HepG2 (cell line): Measurements from ENCODE around the gene CENPB. TPM values are rescaled to one million over a fixed set of nuclear protein-coding genes. Genes with fewer than 3 reads are reported as not detected.

Source experiments
- ATAC-seq: fragments of 200-7000 bp; cut with Tn5 transposase; 3 replicates; pipeline ENCODE4 v1.9.1; 2020; ENCODE audit warnings: mild to moderate bottlenecking, moderate library complexity
- BruUV-seq: library from RNA; stranded (reverse); fragments of 400-500 nt; replicated peaks from 2 replicates; lab custom pipeline; 2021; lab: Mats Ljungman, UMichigan
- CTCF ChIA-PET: fragments of 300-600 bp; formaldehyde crosslinking; extraction: SDS; loops from one replicate; lab custom pipeline; 2021; ENCODE audit warnings: low total read pairs, inconsistent platforms, low intra/inter-chr PET ratio; lab: Yijun Ruan, JAX
- POLR2A ChIA-PET: fragments of 350-600 bp; sonication (Branson Sonifier 250); formaldehyde crosslinking; loops from one replicate; lab custom pipeline; 2020; ENCODE audit warnings: antibody characterized with exemption, inconsistent platforms; lab: Yijun Ruan, JAX
- DNase-seq: peaks from one replicate; pipeline ENCODE4 v3.0.0-alpha.2; 2015; ENCODE audit warnings: low spot score
- FAIRE-seq: peaks from 3 replicates; lab custom pipeline; 2011; peaks lifted over from hg19 to GRCh38; lab: Jason Lieb, UNC
- H2AFZ ChIP-seq: one replicate; pipeline ENCODE4 v1.6.1; 2011; ENCODE audit warnings: low read length, inconsistent platforms
- H3K27ac ChIP-seq: fragments of 300-600 bp; 3 replicates; pipeline ENCODE4 v1.8.0; 2011; ENCODE audit warnings: mixed run types, mild to moderate bottlenecking, mixed read lengths, low read length, inconsistent platforms; ENCODE audit not compliant: insufficient read depth; ENCODE audit errors: extremely low read length
- H3K27me3 ChIP-seq, 2 experiments: fragments of 200-600 bp in 1 of 2; 2 replicates in 1 of 2; 3 replicates in 1 of 2; pipeline versions ENCODE4 v1.6.0 to v1.8.0; 2011; ENCODE audit warnings: low read length in 2 of 2, mild to moderate bottlenecking in 2 of 2, moderate library complexity in 2 of 2, inconsistent platforms in 1 of 2; ENCODE audit not compliant: insufficient read depth in 2 of 2, control insufficient read depth in 1 of 2
- H3K36me3 ChIP-seq, 2 experiments: fragments of 200-600 bp in 1 of 2; replicated peaks in 1 of 2; 2 replicates in 1 of 2; 3 replicates in 1 of 2; pipeline versions ENCODE4 v1.5.1 to v1.8.0; 2011; ENCODE audit warnings: low read length in 2 of 2, inconsistent platforms in 1 of 2; ENCODE audit not compliant: insufficient read depth in 2 of 2, control insufficient read depth in 1 of 2
- H3K4me1 ChIP-seq: 2 replicates; pipeline ENCODE4 v1.5.1; 2012; ENCODE audit warnings: low read length, inconsistent platforms; ENCODE audit not compliant: insufficient read depth
- H3K4me2 ChIP-seq: 2 replicates; pipeline ENCODE4 v1.6.0; 2011; ENCODE audit warnings: low read depth, low read length, inconsistent platforms
- H3K4me3 ChIP-seq, 3 experiments: fragments of 200-600 bp in 1 of 3; sonication (generic), shearing (Covaris generic) in 1 of 3; replicated peaks in 1 of 3; 2 replicates each; pipeline ENCODE4 v1.5.1; 2011 to 2016; ENCODE audit warnings: low read length in 3 of 3, inconsistent platforms in 2 of 3, low read depth in 2 of 3, mild to moderate bottlenecking in 2 of 3, control low read depth in 1 of 3, mixed read lengths in 1 of 3; ENCODE audit not compliant: insufficient read depth in 1 of 3
- H3K79me2 ChIP-seq: one replicate; pipeline ENCODE4 v1.6.1; 2011; ENCODE audit warnings: low read length, inconsistent platforms; ENCODE audit not compliant: insufficient read depth
- H3K9ac ChIP-seq: 2 replicates; pipeline ENCODE4 v1.6.0; 2011; ENCODE audit warnings: mild to moderate bottlenecking, low read depth, low read length, inconsistent platforms; ENCODE audit not compliant: insufficient read depth
- H3K9me3 ChIP-seq: 2 replicates; pipeline ENCODE4 v1.5.1; 2012; ENCODE audit warnings: mild to moderate bottlenecking, low read length
- H4K20me1 ChIP-seq: 2 replicates; pipeline ENCODE4 v1.6.0; 2011; ENCODE audit warnings: inconsistent platforms, mild to moderate bottlenecking, low read length, moderate library complexity; ENCODE audit not compliant: insufficient read depth
- AGO2 ChIP-seq: fragments of 200-400 bp; formaldehyde crosslinking; optimal IDR thresholded peaks from 2 replicates; pipeline ENCODE3; 2017; ENCODE audit warnings: mild to moderate bottlenecking, low read depth, low read length, moderate library complexity
- DNMT1 ChIP-seq: sonication (generic); formaldehyde crosslinking; IDR thresholded peaks from 2 replicates; pipeline ENCODE4 v1.5.1; 2020; ENCODE audit warnings: mild to moderate bottlenecking, missing genetic modification reagents
- HOXA3 ChIP-seq: sonication (generic); formaldehyde crosslinking; IDR thresholded peaks from 2 replicates; pipeline ENCODE4 v1.5.0; 2020; ENCODE audit warnings: missing genetic modification reagents
- KMT2A ChIP-seq: sonication (generic); formaldehyde crosslinking; IDR thresholded peaks from 2 replicates; pipeline ENCODE4 v1.4.0; 2020; ENCODE audit warnings: missing genetic modification reagents
- MBNL3 ChIP-seq: fragments of 250-450 bp; sonication (Bioruptor Pico); conservative IDR thresholded peaks from 2 replicates; pipeline ENCODE4 v1.8.0; 2022; ENCODE audit warnings: mild to moderate bottlenecking, inconsistent platforms
- POLR2G ChIP-seq: fragments of 200-400 bp; formaldehyde crosslinking; IDR thresholded peaks from 2 replicates; pipeline ENCODE4 v1.6.1; 2018; ENCODE audit warnings: mild to moderate bottlenecking, low read depth, low read length, moderate library complexity
- RBFOX2 ChIP-seq: fragments of 200-400 bp; formaldehyde crosslinking; IDR thresholded peaks from 2 replicates; pipeline ENCODE4 v1.6.1; 2017; ENCODE audit warnings: low read depth, mild to moderate bottlenecking, low read length
- SCMH1 ChIP-seq: sonication (generic); formaldehyde crosslinking; IDR thresholded peaks from 2 replicates; pipeline ENCODE4 v1.9.0; 2021; ENCODE audit warnings: missing genetic modification reagents, mild to moderate bottlenecking, borderline replicate concordance
- WIZ ChIP-seq: sonication (generic); formaldehyde crosslinking; IDR thresholded peaks from 2 replicates; pipeline ENCODE4 v1.5.1; 2020; ENCODE audit warnings: mild to moderate bottlenecking, missing genetic modification reagents
- ZMAT3 ChIP-seq: sonication (generic); formaldehyde crosslinking; conservative IDR thresholded peaks from 2 replicates; pipeline ENCODE4 v1.7.0; 2021; ENCODE audit warnings: missing genetic modification reagents
- ZNF768 ChIP-seq: sonication (generic); formaldehyde crosslinking; IDR thresholded peaks from 2 replicates; pipeline ENCODE4 v1.4.0; 2020; ENCODE audit warnings: missing genetic modification reagents
- ZNF773 ChIP-seq: sonication (generic); formaldehyde crosslinking; IDR thresholded peaks from 2 replicates; pipeline ENCODE4 v1.4.0; 2020; ENCODE audit warnings: missing genetic modification reagents, borderline replicate concordance
- WGBS: methylation state at CpG from one replicate; pipeline ENCODE4 v1.1.6; 2017; ENCODE audit warnings: low lambda C conversion rate; 5-methylcytosine and 5-hydroxymethylcytosine counted together
- in situ Hi-C: cut with HindIII; loops from 2 replicates; pipeline ENCODE4 v1.10.0; 2017; ENCODE audit warnings: low pct_unique_long_range_greater_than_20kb; ENCODE audit not compliant: extremely low pct_ligation_motif_present
- intact Hi-C: fragments of 100-400 bp; cut with micrococcal nuclease; formaldehyde crosslinking; loops from one replicate; pipeline ENCODE4 v1.10.0; 2022; ENCODE audit not compliant: unreplicated experiment
- polyA plus RNA-seq, 8 experiments: library from polyadenylated mRNA; depleted of rRNA in 3 of 8; stranded (reverse) in 7 of 8; unstranded in 1 of 8; fragments of >200 nt; fragmentation: Illumina TruSeq in 4 of 8; extraction: Trizol in 4 of 8; gene quantifications; 2 replicates each; pipeline versions ENCODE4 v1.2.1 to v1.2.3, GENCODE V29; 2011 to 2016; ENCODE audit warnings: low read depth in 4 of 8, missing spikeins in 1 of 8, mixed read lengths in 1 of 8; ENCODE audit not compliant: insufficient read depth in 1 of 8
- total RNA-seq, 5 experiments: library from RNA; depleted of rRNA; stranded (reverse); fragments of >200 nt; fragmentation: Illumina TruSeq; extraction: Trizol; gene quantifications; 2 replicates each; pipeline ENCODE4 v1.2.3, GENCODE V29; 2016; ENCODE audit warnings: low read depth in 1 of 5
- TF ChIP-seq, protein P1 (sequence below): sonication (generic); formaldehyde crosslinking; IDR thresholded peaks from 2 replicates; pipeline ENCODE4 v1.8.1; 2022; ENCODE audit warnings: low read depth, mild to moderate bottlenecking, missing genetic modification reagents
- TF ChIP-seq, protein P2 (sequence below): sonication (generic); formaldehyde crosslinking; IDR thresholded peaks from 2 replicates; pipeline ENCODE4 v1.4.0; 2020; ENCODE audit warnings: mild to moderate bottlenecking, missing genetic modification reagents

The CENPB gene
- total and polyA plus RNA-seq, 2 of the 13 experiments (the other 11 are each of a cell fraction or from before 2014, with no cell fraction given) = 10.4 to 54.5 TPM

DNA sequence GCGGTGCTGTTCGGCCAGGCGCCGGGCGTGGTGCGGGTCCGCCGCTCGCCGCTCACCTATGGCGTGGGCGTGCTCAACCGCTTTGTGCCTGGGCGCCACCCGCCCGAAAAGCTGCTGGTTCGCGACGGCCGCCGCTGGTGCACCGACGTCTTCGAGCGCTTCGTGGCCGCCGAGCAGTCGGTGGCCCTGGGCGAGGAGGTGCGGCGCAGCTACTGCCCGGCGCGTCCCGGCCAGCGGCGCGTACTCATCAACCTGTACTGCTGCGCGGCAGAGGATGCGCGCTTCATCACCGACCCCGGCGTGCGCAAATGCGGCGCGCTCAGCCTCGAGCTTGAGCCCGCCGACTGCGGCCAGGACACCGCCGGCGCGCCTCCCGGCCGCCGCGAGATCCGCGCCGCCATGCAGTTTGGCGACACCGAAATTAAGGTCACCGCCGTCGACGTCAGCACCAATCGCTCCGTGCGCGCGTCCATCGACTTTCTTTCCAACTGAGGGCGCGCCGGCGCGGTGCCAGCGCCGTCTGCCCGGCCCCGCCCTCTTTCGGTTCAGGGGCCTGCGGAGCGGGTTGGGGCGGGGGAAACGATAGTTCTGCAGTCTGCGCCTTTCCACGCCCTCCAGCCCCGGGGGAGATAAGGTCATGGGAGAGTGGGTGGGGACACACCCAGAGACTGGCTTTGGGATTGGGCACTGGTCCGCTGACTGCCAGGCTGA, 34.7 kb downstream of the CENPB start:
- H3K27me3 ChIP-seq = peaks cover 2 to 24% of the 10 kb centered on the region in 2 experiments; a peak in 4 of 5 replicates
- WGBS = 96% methylated on average over 95 of the region's 95 CpGs
- H3K79me2 ChIP-seq = no peaks in the 10 kb centered on the region
- no peak overlapping the region for H3K4me3 ChIP-seq
- H3K4me1 ChIP-seq = peaks cover 32% of the 10 kb centered on the region
- no peaks in the 10 kb centered on the region for H4K20me1 ChIP-seq
- CTCF ChIA-PET = interaction anchor here (1.5 to 1.7 kb wide), 2 partner anchors 66 to 75 kb away, joined by 6 read pairs; no protein-coding TSS in a partner anchor
- no peak overlapping the region for H3K27ac ChIP-seq
- no peak for ATAC-seq
- TF ChIP-seq, protein P1, sequence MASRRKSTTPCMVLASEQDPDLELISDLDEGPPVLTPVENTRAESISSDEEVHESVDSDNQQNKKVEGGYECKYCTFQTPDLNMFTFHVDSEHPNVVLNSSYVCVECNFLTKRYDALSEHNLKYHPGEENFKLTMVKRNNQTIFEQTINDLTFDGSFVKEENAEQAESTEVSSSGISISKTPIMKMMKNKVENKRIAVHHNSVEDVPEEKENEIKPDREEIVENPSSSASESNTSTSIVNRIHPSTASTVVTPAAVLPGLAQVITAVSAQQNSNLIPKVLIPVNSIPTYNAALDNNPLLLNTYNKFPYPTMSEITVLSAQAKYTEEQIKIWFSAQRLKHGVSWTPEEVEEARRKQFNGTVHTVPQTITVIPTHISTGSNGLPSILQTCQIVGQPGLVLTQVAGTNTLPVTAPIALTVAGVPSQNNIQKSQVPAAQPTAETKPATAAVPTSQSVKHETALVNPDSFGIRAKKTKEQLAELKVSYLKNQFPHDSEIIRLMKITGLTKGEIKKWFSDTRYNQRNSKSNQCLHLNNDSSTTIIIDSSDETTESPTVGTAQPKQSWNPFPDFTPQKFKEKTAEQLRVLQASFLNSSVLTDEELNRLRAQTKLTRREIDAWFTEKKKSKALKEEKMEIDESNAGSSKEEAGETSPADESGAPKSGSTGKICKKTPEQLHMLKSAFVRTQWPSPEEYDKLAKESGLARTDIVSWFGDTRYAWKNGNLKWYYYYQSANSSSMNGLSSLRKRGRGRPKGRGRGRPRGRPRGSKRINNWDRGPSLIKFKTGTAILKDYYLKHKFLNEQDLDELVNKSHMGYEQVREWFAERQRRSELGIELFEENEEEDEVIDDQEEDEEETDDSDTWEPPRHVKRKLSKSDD (CRISPR knock-in tag) = 0 out of 2 replicates have a peak, but pooled peaks have one; percentile 60
- TF ChIP-seq RBFOX2 (0 out of 2 replicates have a peak, but pooled peaks have one; percentile 23), HOXA3 (0 out of 2 replicates have a peak, but pooled peaks have one; percentile 27), AGO2 (peak; percentile 82), POLR2G (0 out of 2 replicates have a peak, but pooled peaks have one; percentile 8), ZMAT3 (CRISPR knock-in tag) (no peak), MBNL3 (CRISPR knock-in tag) (no peak), KMT2A (CRISPR knock-in tag) (no peak), ZNF768 (CRISPR knock-in tag) (0 out of 2 replicates have a peak, but pooled peaks have one; percentile 13), ZNF773 (no peak), WIZ (no peak), DNMT1 (peak; percentile 84; the same call in 1 of the 2 replicates), SCMH1 (CRISPR knock-in tag) (no peak)
- TF ChIP-seq, protein P2, sequence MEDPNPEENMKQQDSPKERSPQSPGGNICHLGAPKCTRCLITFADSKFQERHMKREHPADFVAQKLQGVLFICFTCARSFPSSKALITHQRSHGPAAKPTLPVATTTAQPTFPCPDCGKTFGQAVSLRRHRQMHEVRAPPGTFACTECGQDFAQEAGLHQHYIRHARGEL (CRISPR knock-in tag) = no peak
- TF ChIP-seq, all 625 proteins: peak for 7
- Histone ChIP-seq H3K9me3 (no peaks in the 10 kb centered on the region), H3K36me3 (peaks cover 13 to 17% of the 10 kb centered on the region in 2 experiments; a peak in 4 of 5 replicates), H3K9ac (no peak overlapping the region), H2AFZ (no peak overlapping the region), H3K4me2 (no peak overlapping the region)
- intact Hi-C loops = loop anchor here (2.0 kb wide), 1 partner anchor 67 kb away; no protein-coding TSS in a partner anchor
- in situ Hi-C loops = no loop called here
- POLR2A ChIA-PET = interaction anchor here (2.8 kb wide), 1 partner anchor 16 kb away, joined by 11 read pairs; the partner anchor contains the start of gene ADISSP
- FAIRE-seq (no peak), DNase-seq (no peak)
- no TSS peak for BruUV-seq
